CD8-positive, alpha-beta memory T cell (primary cell): ENCODE measurements around the gene FGF6. TPM values are rescaled to one million over a fixed set of nuclear protein-coding genes. Genes with fewer than 3 reads are reported as not detected.

Source experiments
- CTCF ChIA-PET: fragments of 350-600 bp; sonication (Branson Sonifier 250); formaldehyde crosslinking; loops from one replicate; lab custom pipeline; 2021; ENCODE audit warnings: antibody characterized with exemption; lab: Charles Lee
- POLR2A ChIA-PET: fragments of 350-600 bp; sonication (Branson Sonifier 250); formaldehyde crosslinking; loops from one replicate; lab custom pipeline; 2021; ENCODE audit warnings: antibody characterized with exemption; lab: Charles Lee
- DNase-seq, 5 donors: peaks; one replicate each; pipeline versions ENCODE4 v3.0.0 to v3.0.0-alpha.2; 2020 to 2022; ENCODE audit warnings: mixed read lengths in 1 of 5
- H3K27ac ChIP-seq: one replicate; pipeline ENCODE4 v1.7.0; 2013; ENCODE audit warnings: low read depth, mild to moderate bottlenecking, low read length, moderate library complexity
- H3K27me3 ChIP-seq: 2 replicates; pipeline ENCODE4 v1.7.0; 2013; ENCODE audit warnings: low read length, mild to moderate bottlenecking; ENCODE audit not compliant: insufficient read depth, poor library complexity, severe bottlenecking
- H3K36me3 ChIP-seq: 2 replicates; pipeline ENCODE4 v1.7.0; 2013; ENCODE audit warnings: mild to moderate bottlenecking, low read length, moderate library complexity; ENCODE audit not compliant: insufficient read depth
- H3K4me1 ChIP-seq: 2 replicates; pipeline ENCODE4 v1.7.0; 2013; ENCODE audit warnings: mild to moderate bottlenecking, low read length, moderate library complexity; ENCODE audit not compliant: insufficient read depth
- H3K4me3 ChIP-seq: 2 replicates; pipeline ENCODE4 v1.7.0; 2013; ENCODE audit warnings: mild to moderate bottlenecking, low read length
- H3K9me3 ChIP-seq: 2 replicates; pipeline ENCODE4 v1.7.0; 2013; ENCODE audit warnings: mild to moderate bottlenecking, low read length
- H3K27ac Mint-ChIP-seq, 8 donors: one replicate each; pipeline ENCODE4 v1.8.0; 2020 to 2021; ENCODE audit warnings: mixed read lengths in 8 of 8, mild to moderate bottlenecking in 6 of 8, inconsistent platforms in 3 of 8, moderate library complexity in 3 of 8
- H3K27me3 Mint-ChIP-seq, 2 donors: one replicate each; pipeline ENCODE4 v1.8.0; 2020 to 2021; ENCODE audit warnings: mixed read lengths in 2 of 2, mild to moderate bottlenecking in 1 of 2, moderate library complexity in 1 of 2
- H3K36me3 Mint-ChIP-seq, 3 donors: one replicate each; pipeline ENCODE4 v1.8.0; 2020 to 2021; ENCODE audit warnings: mixed read lengths in 3 of 3, inconsistent platforms in 1 of 3, mild to moderate bottlenecking in 1 of 3
- H3K4me1 Mint-ChIP-seq, 3 donors: one replicate each; pipeline ENCODE4 v1.8.0; 2020 to 2021; ENCODE audit warnings: mixed read lengths in 3 of 3, inconsistent platforms in 1 of 3, mild to moderate bottlenecking in 1 of 3
- H3K4me3 Mint-ChIP-seq, 7 donors: one replicate each; pipeline ENCODE4 v1.8.0; 2020 to 2021; ENCODE audit warnings: mixed read lengths in 7 of 7, mild to moderate bottlenecking in 6 of 7, moderate library complexity in 4 of 7, inconsistent platforms in 2 of 7
- H3K9me3 Mint-ChIP-seq, 5 donors: one replicate each; pipeline ENCODE4 v1.8.0; 2020 to 2022; ENCODE audit warnings: mixed read lengths in 5 of 5, mild to moderate bottlenecking in 3 of 5, moderate library complexity in 2 of 5, inconsistent platforms in 1 of 5
- polyA plus RNA-seq: library from polyadenylated mRNA; unstranded; fragments of 300-500 nt; fragmentation: Illumina TruSeq; gene quantifications from one replicate; pipeline ENCODE4 v1.2.3, GENCODE V29; 2021
- total RNA-seq, 2 experiments: library from RNA; stranded (reverse); gene quantifications; one replicate each; pipeline ENCODE4 v1.2.3, GENCODE V29; 2021

FGF6 gene
- total and polyA plus RNA-seq, 3 experiments from 2014 or later = not detected

DNA sequence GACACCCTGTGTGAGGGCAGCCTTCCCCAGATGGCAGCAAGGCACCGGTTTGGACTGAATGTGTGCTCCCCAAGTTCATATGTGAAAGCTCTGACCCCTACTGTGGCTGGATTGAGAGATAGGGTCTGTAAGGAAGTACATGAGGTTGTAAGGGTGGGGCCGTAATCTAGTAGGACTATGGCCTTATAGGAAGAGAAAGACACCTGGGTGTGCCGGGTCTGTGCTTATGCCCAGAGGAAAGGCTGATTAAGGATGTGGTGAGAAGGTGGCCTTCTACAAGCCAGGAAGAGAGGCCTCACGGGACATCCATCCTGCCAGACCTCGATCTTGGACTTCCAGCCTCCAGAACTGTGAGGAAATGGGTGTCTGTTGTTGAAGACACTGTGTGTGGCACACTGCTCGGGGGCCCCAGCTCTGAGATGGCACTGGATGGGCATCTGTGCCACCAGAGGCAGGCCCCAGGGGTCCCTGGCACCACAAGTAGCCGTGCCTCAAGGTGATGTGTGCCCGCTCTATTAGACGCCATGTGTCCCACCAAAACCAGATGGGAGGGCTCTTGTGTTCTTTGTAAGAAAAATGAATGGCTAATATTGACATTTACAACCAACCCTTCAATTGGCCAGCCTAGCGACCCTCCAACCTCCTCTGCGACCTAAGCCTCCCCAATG lies 22.0 kb downstream of the FGF6 start:
- H3K9me3 Mint-ChIP-seq = peaks cover 0 to 1% (median 0%) of the 10 kb centered on the region in 5 donors
- POLR2A ChIA-PET = no interaction called here
- no peaks in the 10 kb centered on the region for H3K4me1 Mint-ChIP-seq
- Histone ChIP-seq H3K27ac (no peak overlapping the region), H3K4me3 (no peak overlapping the region), H3K4me1 (no peaks in the 10 kb centered on the region), H3K9me3 (no peaks in the 10 kb centered on the region), H3K27me3 (no peaks in the 10 kb centered on the region), H3K36me3 (no peaks in the 10 kb centered on the region)
- H3K36me3 Mint-ChIP-seq = no peaks in the 10 kb centered on the region
- no peak for DNase-seq
- H3K27me3 Mint-ChIP-seq = peaks cover 1 to 9% of the 10 kb centered on the region in 2 donors
- H3K4me3 Mint-ChIP-seq = no peak overlapping the region
- H3K27ac Mint-ChIP-seq = peak overlapping the region in 1 of 8 donors; percentile 84
- CTCF ChIA-PET = interaction anchor here (1.9 to 2.6 kb wide), 2 partner anchors 102 to 104 kb away, joined by 9 to 17 read pairs; no protein-coding TSS in a partner anchor

DNA sequence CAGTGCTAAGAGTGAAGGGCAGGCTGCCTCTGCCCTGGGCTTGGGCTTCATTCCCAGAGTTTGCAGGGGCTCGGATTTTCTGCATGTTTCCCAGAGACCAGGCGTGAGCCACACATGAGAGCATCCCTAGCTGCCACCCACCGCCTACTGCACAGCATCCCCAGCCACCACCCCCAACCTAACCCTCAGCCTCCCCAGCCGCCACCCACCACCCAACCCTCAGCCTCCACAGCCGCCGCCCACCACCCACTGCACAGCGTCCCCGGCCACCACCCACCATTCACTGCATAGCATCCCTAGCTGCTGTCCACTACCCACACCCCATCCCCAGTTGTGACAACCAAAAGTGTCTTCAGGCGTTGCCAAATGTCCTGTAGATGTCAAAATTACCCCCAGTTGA lies 22.6 kb downstream of the FGF6 start:
- Mint-ChIP-seq H3K27me3 (peaks cover 1 to 6% of the 10 kb centered on the region in 2 donors), H3K9me3 (peaks cover 0 to 1% (median 0%) of the 10 kb centered on the region in 5 donors), H3K36me3 (no peaks in the 10 kb centered on the region), H3K27ac (no peak overlapping the region), H3K4me3 (no peak overlapping the region), H3K4me1 (no peaks in the 10 kb centered on the region)
- no peaks in the 10 kb centered on the region for H3K4me1 ChIP-seq
- CTCF ChIA-PET = interaction anchor here (1.2 to 2.6 kb wide), 4 partner anchors 73 to 109 kb away, joined by 3 to 17 read pairs (median 6); no protein-coding TSS in a partner anchor
- POLR2A ChIA-PET = no interaction called here
- no peaks in the 10 kb centered on the region for H3K27me3 ChIP-seq
- H3K9me3 ChIP-seq = no peaks in the 10 kb centered on the region
- H3K27ac ChIP-seq = no peak overlapping the region
- no peaks in the 10 kb centered on the region for H3K36me3 ChIP-seq
- DNase-seq = no peak
- H3K4me3 ChIP-seq = no peak overlapping the region

DNA sequence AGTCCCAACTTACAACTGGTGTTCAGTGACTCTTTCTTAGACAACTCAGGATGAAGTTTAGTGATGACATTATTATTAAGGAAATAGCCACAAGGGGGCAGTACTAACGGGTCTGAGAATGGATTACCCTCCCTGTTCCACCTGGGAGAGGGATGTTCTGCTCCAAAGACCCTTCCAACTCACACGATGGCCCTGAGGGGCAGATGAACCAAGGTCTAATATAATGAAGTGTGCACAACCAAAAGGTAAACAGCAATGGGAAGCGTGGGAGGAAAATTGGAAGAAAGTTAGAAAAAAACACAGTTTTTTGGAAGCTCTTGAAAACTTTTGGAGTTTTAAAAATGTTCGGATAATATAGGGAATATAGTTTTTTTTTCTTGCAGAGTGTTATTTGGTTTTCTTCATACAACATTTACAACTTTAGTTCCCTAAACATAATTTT lies 24.0 kb downstream of the FGF6 start:
- no peak overlapping the region for H3K4me3 Mint-ChIP-seq
- peaks cover 6 to 14% of the 10 kb centered on the region in 2 donors for H3K27me3 Mint-ChIP-seq
- Histone ChIP-seq H3K36me3 (no peaks in the 10 kb centered on the region), H3K27ac (no peak overlapping the region), H3K4me3 (no peak overlapping the region), H3K9me3 (no peaks in the 10 kb centered on the region), H3K4me1 (no peaks in the 10 kb centered on the region), H3K27me3 (no peaks in the 10 kb centered on the region)
- H3K9me3 Mint-ChIP-seq = peaks cover 0 to 1% (median 0%) of the 10 kb centered on the region in 5 donors
- H3K36me3 Mint-ChIP-seq = no peaks in the 10 kb centered on the region
- no peaks in the 10 kb centered on the region for H3K4me1 Mint-ChIP-seq
- CTCF ChIA-PET = interaction anchor here (0.8 to 2.6 kb wide), 7 partner anchors 11 to 108 kb away, joined by 3 to 17 read pairs (median 5); no protein-coding TSS in a partner anchor
- no peak overlapping the region for H3K27ac Mint-ChIP-seq
- peak in 2 of 5 donors; percentile 9 to 30 for DNase-seq
- POLR2A ChIA-PET = no interaction called here

DNA sequence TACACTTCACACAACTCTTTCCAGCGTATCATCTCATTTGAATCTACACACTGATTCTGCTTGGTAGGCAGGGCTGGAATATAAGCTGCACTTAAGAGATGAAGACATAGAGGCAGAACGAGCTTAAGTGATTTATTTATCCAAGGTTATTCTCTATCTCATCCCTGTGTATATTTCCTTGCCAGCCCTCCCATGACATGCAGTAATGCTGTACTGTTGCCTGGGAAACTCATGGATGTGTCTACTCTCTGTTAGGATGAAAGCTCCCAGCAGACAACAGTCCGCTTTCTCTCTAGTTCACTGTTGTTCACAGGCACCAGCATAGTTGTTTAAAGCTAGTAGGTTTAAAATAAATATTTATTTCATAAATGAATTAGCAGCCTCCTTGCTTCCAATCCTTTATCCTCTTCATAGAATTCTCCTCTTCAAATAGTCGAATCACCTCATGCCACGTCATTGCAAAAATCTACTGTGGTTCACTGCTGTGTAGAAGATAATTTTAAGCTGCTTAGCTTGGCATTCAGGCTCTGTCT lies 25.4 kb downstream of the FGF6 start:
- CTCF ChIA-PET = interaction anchor here (0.9 to 2.1 kb wide), 7 partner anchors 9 to 107 kb away, joined by 3 to 12 read pairs (median 3); no protein-coding TSS in a partner anchor
- H3K4me3 Mint-ChIP-seq = no peak overlapping the region
- H3K27me3 ChIP-seq = no peaks in the 10 kb centered on the region
- peaks cover 0 to 6% (median 4%) of the 10 kb centered on the region in 3 donors for H3K4me1 Mint-ChIP-seq
- DNase-seq = no peak
- POLR2A ChIA-PET = no interaction called here
- H3K4me3 ChIP-seq = no peak overlapping the region
- no peaks in the 10 kb centered on the region for H3K36me3 ChIP-seq
- H3K36me3 Mint-ChIP-seq = no peaks in the 10 kb centered on the region
- peaks cover 13 to 25% of the 10 kb centered on the region in 2 donors for H3K27me3 Mint-ChIP-seq
- H3K9me3 Mint-ChIP-seq = peaks cover 0 to 1% (median 0%) of the 10 kb centered on the region in 5 donors
- H3K27ac ChIP-seq = no peak overlapping the region
- H3K27ac Mint-ChIP-seq = peak overlapping the region in 1 of 8 donors; percentile 32
- H3K9me3 ChIP-seq = no peaks in the 10 kb centered on the region
- no peaks in the 10 kb centered on the region for H3K4me1 ChIP-seq

DNA sequence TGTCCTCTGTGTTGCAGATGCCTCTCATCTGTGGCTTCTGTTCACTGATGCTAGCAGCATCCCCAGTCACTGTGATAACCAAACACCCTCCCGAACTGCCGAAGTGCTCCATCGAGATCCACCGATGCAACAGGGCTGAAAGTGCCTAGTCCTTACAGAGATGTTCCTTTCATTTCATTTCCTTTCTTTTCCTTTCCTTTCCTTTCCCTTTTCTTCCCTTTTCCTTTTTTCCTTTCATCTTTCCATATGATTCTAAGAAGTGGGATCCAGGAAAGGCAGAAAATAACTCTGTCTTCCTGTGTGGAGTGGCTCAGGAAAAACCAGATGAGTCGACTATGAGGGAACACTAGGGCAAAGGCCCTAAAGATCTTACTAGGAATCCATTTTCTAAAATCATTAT lies 26.7 kb downstream of the FGF6 start:
- POLR2A ChIA-PET = interaction anchor here (0.6 kb wide), 1 partner anchor 49 kb away, joined by 12 read pairs; no protein-coding TSS in a partner anchor

DNA sequence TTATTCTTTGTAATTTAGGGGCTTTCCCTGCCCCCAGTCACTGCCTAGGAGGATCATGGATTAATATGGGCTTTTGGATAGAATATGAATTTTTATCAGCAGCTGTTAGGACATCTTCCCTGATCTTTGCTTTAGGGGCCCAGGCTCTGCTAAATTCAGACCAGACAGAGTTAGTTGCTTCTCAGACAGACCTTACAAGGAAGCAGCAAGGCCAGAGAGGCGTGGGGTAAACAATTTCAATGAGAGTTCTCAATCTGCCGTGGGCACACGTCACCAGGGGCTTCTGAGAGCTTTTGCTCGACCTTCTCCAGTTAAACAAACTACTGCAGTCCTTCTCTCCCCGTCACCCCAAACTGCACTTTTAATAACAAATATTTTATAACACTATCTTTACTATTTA lies 27.7 kb downstream of the FGF6 start:
- H3K9me3 ChIP-seq = no peaks in the 10 kb centered on the region
- H3K4me3 Mint-ChIP-seq = no peak overlapping the region
- ChIA-PET CTCF (no interaction called here), POLR2A (no interaction called here)
- H3K27ac Mint-ChIP-seq = peak overlapping the region in 1 of 8 donors; percentile 24
- no peaks in the 10 kb centered on the region for H3K4me1 ChIP-seq
- H3K9me3 Mint-ChIP-seq = no peaks in the 10 kb centered on the region
- no peaks in the 10 kb centered on the region for H3K27me3 ChIP-seq
- H3K27ac ChIP-seq = no peak overlapping the region
- DNase-seq = no peak
- H3K4me3 ChIP-seq = no peak overlapping the region
- H3K4me1 Mint-ChIP-seq = peaks cover 0 to 11% (median 7%) of the 10 kb centered on the region in 3 donors
- peaks cover 16 to 40% of the 10 kb centered on the region in 2 donors for H3K27me3 Mint-ChIP-seq
- no peaks in the 10 kb centered on the region for H3K36me3 ChIP-seq
- no peaks in the 10 kb centered on the region for H3K36me3 Mint-ChIP-seq

More for the DNA sequence above, 26.7 kb downstream of the FGF6 start:
- Mint-ChIP-seq H3K27ac (no peak overlapping the region), H3K9me3 (peaks cover 0 to 1% (median 0%) of the 10 kb centered on the region in 5 donors), H3K36me3 (no peaks in the 10 kb centered on the region), H3K27me3 (peaks cover 16 to 34% of the 10 kb centered on the region in 2 donors), H3K4me1 (peaks cover 0 to 11% (median 7%) of the 10 kb centered on the region in 3 donors), H3K4me3 (no peak overlapping the region)
- Histone ChIP-seq H3K27ac (no peak overlapping the region), H3K4me1 (no peaks in the 10 kb centered on the region), H3K4me3 (no peak overlapping the region), H3K27me3 (no peaks in the 10 kb centered on the region), H3K36me3 (no peaks in the 10 kb centered on the region), H3K9me3 (no peaks in the 10 kb centered on the region)
- CTCF ChIA-PET = no interaction called here
- DNase-seq = no peak

DNA sequence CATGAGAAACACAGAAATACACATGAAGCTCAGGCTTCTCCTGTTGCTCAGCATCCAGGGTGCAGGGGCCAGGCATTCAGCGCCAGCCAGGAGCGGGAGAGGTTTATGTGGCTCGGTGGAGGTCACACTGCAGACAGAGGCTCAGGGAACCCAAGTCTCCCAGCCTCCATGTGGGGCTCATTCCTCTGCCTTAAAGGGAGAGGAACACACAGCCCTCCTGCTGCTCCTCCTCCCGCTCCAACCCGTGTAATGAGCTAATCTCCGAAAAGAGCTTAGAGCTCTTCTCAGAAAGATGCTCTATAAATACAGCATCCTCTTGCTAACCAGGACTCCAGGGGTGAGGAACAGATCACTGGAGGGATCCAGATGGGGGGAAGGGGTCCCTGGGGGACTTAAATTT lies 28.2 kb downstream of the FGF6 start:
- no peak overlapping the region for H3K27ac ChIP-seq
- CTCF ChIA-PET = no interaction called here
- Mint-ChIP-seq H3K9me3 (no peaks in the 10 kb centered on the region), H3K27me3 (peaks cover 16 to 45% of the 10 kb centered on the region in 2 donors), H3K4me1 (peaks cover 0 to 11% (median 7%) of the 10 kb centered on the region in 3 donors), H3K4me3 (no peak overlapping the region), H3K36me3 (no peaks in the 10 kb centered on the region), H3K27ac (no peak overlapping the region)
- no peaks in the 10 kb centered on the region for H3K9me3 ChIP-seq
- POLR2A ChIA-PET = no interaction called here
- H3K36me3 ChIP-seq = no peaks in the 10 kb centered on the region
- H3K4me1 ChIP-seq = no peaks in the 10 kb centered on the region
- H3K27me3 ChIP-seq = no peaks in the 10 kb centered on the region
- H3K4me3 ChIP-seq = no peak overlapping the region
- DNase-seq = no peak

DNA sequence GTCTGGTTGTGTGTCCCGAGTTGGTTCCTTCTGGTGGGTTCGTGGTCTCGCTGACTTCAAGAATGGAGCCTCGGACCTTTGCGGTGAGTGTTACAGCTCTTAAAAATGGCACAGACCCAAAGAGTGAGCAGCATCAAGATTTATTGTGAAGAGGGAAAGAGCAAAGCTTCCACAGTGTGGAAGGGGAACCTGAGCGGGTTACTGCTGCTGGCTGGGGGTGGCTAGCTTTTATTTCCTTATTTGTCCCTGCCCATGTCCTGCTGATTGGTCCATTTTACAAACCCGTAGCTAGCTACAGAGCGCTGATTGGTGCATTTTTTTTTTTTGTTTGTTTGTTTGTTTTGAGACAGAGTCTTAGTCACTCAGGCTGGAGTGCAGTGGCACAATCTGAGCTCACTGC lies 29.3 kb downstream of the FGF6 start:
- H3K27ac Mint-ChIP-seq = no peak overlapping the region
- Histone ChIP-seq H3K4me3 (no peak overlapping the region), H3K9me3 (no peaks in the 10 kb centered on the region), H3K4me1 (no peaks in the 10 kb centered on the region), H3K36me3 (no peaks in the 10 kb centered on the region), H3K27ac (no peak overlapping the region), H3K27me3 (no peaks in the 10 kb centered on the region)
- ChIA-PET POLR2A (interaction anchor here (0.6 kb wide), 1 partner anchor 289 kb away, joined by 3 read pairs; no protein-coding TSS in a partner anchor), CTCF (interaction anchor here (1.2 kb wide), 1 partner anchor 112 kb away, joined by 3 read pairs; no protein-coding TSS in a partner anchor)
- DNase-seq = no peak
- H3K36me3 Mint-ChIP-seq = no peaks in the 10 kb centered on the region
- H3K4me3 Mint-ChIP-seq = no peak overlapping the region
- H3K4me1 Mint-ChIP-seq = peaks cover 0 to 11% (median 7%) of the 10 kb centered on the region in 3 donors
- no peaks in the 10 kb centered on the region for H3K9me3 Mint-ChIP-seq
- peaks cover 16 to 46% of the 10 kb centered on the region in 2 donors for H3K27me3 Mint-ChIP-seq
